ENCODE data around the gene OR5H15.
"Not testable (repeated sequence)": the region's sequence is repeated elsewhere in the genome, so short reads cannot be mapped to it uniquely, and the experiment has no call there.

The OR5H15 gene

GRCh38 chr3:98166396-98166795 lies at the start of gene OR5H15:
TSS of gene OR5H15 (plus strand) at chr3:98166696. CDS start at chr3:98168700, 2,004 bp downstream.
- Histone ChIP-seq H3K4me1 (ENCODE audit: insufficient read depth, low read length) (no peaks in the 10 kb centered on the region), H3K9ac (ENCODE audit: low read depth, low read length) (no peak within 1 kb of the TSS), H3K9me3 (ENCODE audit: control insufficient read depth, insufficient read depth, low read length) (no peaks in the 10 kb centered on the region), H3K36me3 (ENCODE audit: insufficient read depth, low read length) (no peaks in the 10 kb centered on the region)

GRCh38 chr3:98130421-98130820 lies 36.1 kb upstream of the OR5H15 start, which contains the start of gene OR5H1:
TSS of gene OR5H1 (plus strand) at chr3:98130721. CDS start at chr3:98132698, 1,977 bp downstream.
- H3K9me3 ChIP-seq (ENCODE audit: control insufficient read depth, insufficient read depth, low read length) = no peaks in the 10 kb centered on the region
- H3K9ac ChIP-seq (ENCODE audit: low read depth, low read length) = no peak within 1 kb of the TSS
- no peaks in the 10 kb centered on the region for H3K36me3 ChIP-seq (ENCODE audit: insufficient read depth, low read length)
- H3K4me1 ChIP-seq (ENCODE audit: insufficient read depth, low read length) = no peaks in the 10 kb centered on the region

- no peaks in the 10 kb centered on the region for H3K36me3 ChIP-seq (ENCODE audit: insufficient read depth, low read length)
Measured at GRCh38 chr3:98136631-98137030, 29.9 kb upstream of the OR5H15 start.

GRCh38 chr3:98137826-98138557 lies 28.5 kb upstream of the OR5H15 start:
- H3K9me3 ChIP-seq (ENCODE audit: control insufficient read depth, insufficient read depth, low read length); H3K36me3 ChIP-seq (ENCODE audit: insufficient read depth, low read length); H3K9ac ChIP-seq (ENCODE audit: low read depth, low read length); H3K4me1 ChIP-seq (ENCODE audit: insufficient read depth, low read length): not testable (repeated sequence)

More at GRCh38 chr3:98136631-98137030, 29.9 kb upstream of the OR5H15 start:
- Histone ChIP-seq H3K4me1 (ENCODE audit: insufficient read depth, low read length) (peaks cover 8% of the 10 kb centered on the region; the same call in 1 of the 2 replicates), H3K9me3 (ENCODE audit: control insufficient read depth, insufficient read depth, low read length) (no peaks in the 10 kb centered on the region), H3K9ac (ENCODE audit: low read depth, low read length) (no peak overlapping the region)

GRCh38 chr3:98140531-98140930 lies 26.0 kb upstream of the OR5H15 start:
- H3K9me3 ChIP-seq (ENCODE audit: control insufficient read depth, insufficient read depth, low read length) = no peaks in the 10 kb centered on the region
- H3K9ac ChIP-seq (ENCODE audit: low read depth, low read length) = no peak overlapping the region
- H3K36me3 ChIP-seq (ENCODE audit: insufficient read depth, low read length) = no peaks in the 10 kb centered on the region
- H3K4me1 ChIP-seq (ENCODE audit: insufficient read depth, low read length) = peaks cover 8% of the 10 kb centered on the region; the same call in 1 of the 2 replicates

GRCh38 chr3:98147179-98147578 lies 19.3 kb upstream of the OR5H15 start, which contains the start of gene OR5H14:
TSS of gene OR5H14 (plus strand) at chr3:98147479. CDS start at chr3:98149386, 1,907 bp downstream.
- H3K4me1 ChIP-seq (ENCODE audit: insufficient read depth, low read length) = no peaks in the 10 kb centered on the region
- no peaks in the 10 kb centered on the region for H3K9me3 ChIP-seq (ENCODE audit: control insufficient read depth, insufficient read depth, low read length)
- no peak within 1 kb of the TSS for H3K9ac ChIP-seq (ENCODE audit: low read depth, low read length)
- H3K36me3 ChIP-seq (ENCODE audit: insufficient read depth, low read length) = no peaks in the 10 kb centered on the region

- Histone ChIP-seq H3K9me3 (ENCODE audit: control insufficient read depth, insufficient read depth, low read length) (no peaks in the 10 kb centered on the region), H3K4me1 (ENCODE audit: insufficient read depth, low read length) (no peaks in the 10 kb centered on the region), H3K9ac (ENCODE audit: low read depth, low read length) (no peak overlapping the region), H3K36me3 (ENCODE audit: insufficient read depth, low read length) (no peaks in the 10 kb centered on the region)
Measured at GRCh38 chr3:98148751-98149150, 17.7 kb upstream of the OR5H15 start.

GRCh38 chr3:98149456-98149855 lies 17.0 kb upstream of the OR5H15 start:
- not testable (repeated sequence) for H3K9ac ChIP-seq (ENCODE audit: low read depth, low read length); H3K9me3 ChIP-seq (ENCODE audit: control insufficient read depth, insufficient read depth, low read length); H3K4me1 ChIP-seq (ENCODE audit: insufficient read depth, low read length); H3K36me3 ChIP-seq (ENCODE audit: insufficient read depth, low read length)

- Histone ChIP-seq H3K9ac (ENCODE audit: low read depth, low read length) (no peak overlapping the region), H3K9me3 (ENCODE audit: control insufficient read depth, insufficient read depth, low read length) (no peaks in the 10 kb centered on the region), H3K36me3 (ENCODE audit: insufficient read depth, low read length) (no peaks in the 10 kb centered on the region), H3K4me1 (ENCODE audit: insufficient read depth, low read length) (no peaks in the 10 kb centered on the region)
Measured at GRCh38 chr3:98151241-98151640, 15.3 kb upstream of the OR5H15 start.

- Histone ChIP-seq H3K36me3 (ENCODE audit: insufficient read depth, low read length) (no peaks in the 10 kb centered on the region), H3K4me1 (ENCODE audit: insufficient read depth, low read length) (no peaks in the 10 kb centered on the region), H3K9ac (ENCODE audit: low read depth, low read length) (no peak overlapping the region), H3K9me3 (ENCODE audit: control insufficient read depth, insufficient read depth, low read length) (peaks cover 3% of the 10 kb centered on the region)
Measured at GRCh38 chr3:98171071-98171470, 4.6 kb downstream of the OR5H15 start.

GRCh38 chr3:98172621-98173020 lies 6.1 kb downstream of the OR5H15 start:
- H3K9me3 ChIP-seq (ENCODE audit: control insufficient read depth, insufficient read depth, low read length) = peaks cover 3% of the 10 kb centered on the region
- H3K36me3 ChIP-seq (ENCODE audit: insufficient read depth, low read length) = no peaks in the 10 kb centered on the region
- H3K9ac ChIP-seq (ENCODE audit: low read depth, low read length) = no peak overlapping the region
- H3K4me1 ChIP-seq (ENCODE audit: insufficient read depth, low read length) = no peaks in the 10 kb centered on the region

- Histone ChIP-seq H3K9ac (ENCODE audit: low read depth, low read length) (no peak overlapping the region), H3K4me1 (ENCODE audit: insufficient read depth, low read length) (no peaks in the 10 kb centered on the region; the same call in 1 of the 2 replicates), H3K9me3 (ENCODE audit: control insufficient read depth, insufficient read depth, low read length) (no peaks in the 10 kb centered on the region), H3K36me3 (ENCODE audit: insufficient read depth, low read length) (no peaks in the 10 kb centered on the region)
Measured at GRCh38 chr3:98180319-98180890, 13.9 kb downstream of the OR5H15 start.

GRCh38 chr3:98182196-98182595 lies 15.7 kb downstream of the OR5H15 start:
- Histone ChIP-seq H3K36me3 (ENCODE audit: insufficient read depth, low read length) (no peaks in the 10 kb centered on the region), H3K9me3 (ENCODE audit: control insufficient read depth, insufficient read depth, low read length) (no peaks in the 10 kb centered on the region), H3K9ac (ENCODE audit: low read depth, low read length) (no peak overlapping the region), H3K4me1 (ENCODE audit: insufficient read depth, low read length) (no peaks in the 10 kb centered on the region; the same call in 1 of the 2 replicates)

GRCh38 chr3:98185180-98185579 lies 18.7 kb downstream of the OR5H15 start:
- Histone ChIP-seq H3K4me1 (ENCODE audit: insufficient read depth, low read length) (no peaks in the 10 kb centered on the region; the same call in 1 of the 2 replicates), H3K36me3 (ENCODE audit: insufficient read depth, low read length) (no peaks in the 10 kb centered on the region), H3K9ac (ENCODE audit: low read depth, low read length) (no peak overlapping the region), H3K9me3 (ENCODE audit: control insufficient read depth, insufficient read depth, low read length) (no peaks in the 10 kb centered on the region)

- Histone ChIP-seq H3K9me3 (ENCODE audit: control insufficient read depth, insufficient read depth, low read length) (peaks cover 5% of the 10 kb centered on the region; the same call in 1 of the 2 replicates), H3K9ac (ENCODE audit: low read depth, low read length) (no peak overlapping the region), H3K4me1 (ENCODE audit: insufficient read depth, low read length) (peaks cover 4% of the 10 kb centered on the region; the same call in 1 of the 2 replicates)
Measured at GRCh38 chr3:98188545-98188944, 22.0 kb downstream of the OR5H15 start.

More at GRCh38 chr3:98188545-98188944, 22.0 kb downstream of the OR5H15 start:
- H3K36me3 ChIP-seq (ENCODE audit: insufficient read depth, low read length) = no peaks in the 10 kb centered on the region
